ENCODE measurements around the gene STK24. TPM values are rescaled to one million over a fixed set of nuclear protein-coding genes. Genes with fewer than 3 reads are reported as not detected.

The STK24 gene
- total and polyA plus RNA-seq, 5 experiments from 2014 or later, result 22.7 to 121 (median 66.6) TPM

DNA sequence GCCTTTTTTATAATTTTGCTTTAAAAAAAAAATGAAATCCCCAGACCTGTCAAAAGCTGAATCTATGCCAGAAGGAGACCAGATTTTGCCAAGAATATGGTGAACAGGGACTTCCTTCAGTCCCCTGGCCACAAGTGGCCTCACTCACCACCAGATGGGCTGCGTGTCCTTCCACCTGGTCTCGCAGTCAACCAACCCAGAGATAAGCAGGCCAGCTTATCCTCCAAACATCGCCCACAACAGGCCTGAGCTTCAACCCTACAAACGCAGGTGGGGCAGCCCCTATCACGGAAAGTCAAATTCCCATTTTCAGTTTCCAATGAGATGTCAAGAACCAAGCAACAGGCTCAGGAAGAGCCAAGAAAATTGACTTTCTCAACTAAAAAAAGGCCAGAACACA, 30.5 kb downstream of the STK24 start:
- POLR2A ChIA-PET, result no interaction called here
- H3K27ac Mint-ChIP-seq, result peak overlapping the region in 4 of 10 donors; percentile 19 to 69 (median 46)
- DNase-seq (no peak), ATAC-seq (no peak)
- H3K4me1 Mint-ChIP-seq, result peaks cover 42 to 88% (median 86%) of the 10 kb centered on the region in 4 donors
- H3K4me3 Mint-ChIP-seq, result peak overlapping the region in 1 of 10 donors; percentile 8
- no peaks in the 10 kb centered on the region for H3K9me3 Mint-ChIP-seq
- peaks cover 8 to 25% (median 14%) of the 10 kb centered on the region in 3 donors for H3K36me3 Mint-ChIP-seq
- no peaks in the 10 kb centered on the region for H3K27me3 Mint-ChIP-seq

DNA sequence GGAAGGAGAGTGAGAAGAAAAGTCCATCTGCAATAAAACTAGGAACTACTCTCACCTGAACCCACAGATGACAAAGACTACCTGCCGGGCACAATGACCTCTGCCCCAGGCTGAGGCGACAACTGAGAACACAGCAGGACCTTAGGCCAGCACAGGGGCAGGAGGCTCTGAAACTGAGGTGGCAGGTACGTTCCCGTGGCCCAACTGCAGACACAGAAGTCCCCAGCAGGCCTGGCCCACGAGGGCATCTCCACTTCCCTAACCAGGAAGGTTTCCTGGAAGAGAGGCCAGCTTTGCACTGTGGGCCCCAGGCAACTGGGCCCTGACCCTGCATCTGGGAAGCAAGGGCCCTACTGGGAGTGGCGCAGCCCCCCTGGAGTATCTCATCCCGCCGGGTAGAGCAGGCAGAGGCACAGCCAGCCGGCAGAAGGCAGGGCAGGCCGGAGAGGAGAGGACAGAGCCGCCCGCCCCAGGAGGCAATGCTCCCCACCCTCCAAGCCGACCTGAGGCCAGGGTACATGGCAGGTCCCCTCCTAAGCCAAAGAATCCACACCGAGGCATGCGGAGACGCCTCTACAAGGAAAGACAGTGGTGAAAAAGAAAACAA, 32.7 kb downstream of the STK24 start:
- Mint-ChIP-seq H3K27me3 (no peaks in the 10 kb centered on the region), H3K9me3 (no peaks in the 10 kb centered on the region), H3K4me3 (peak overlapping the region; percentile 36 to 88 (median 80)), H3K27ac (peak overlapping the region in 7 of 10 donors; percentile 56 to 89 (median 81)), H3K4me1 (peaks cover 37 to 90% (median 86%) of the 10 kb centered on the region in 4 donors), H3K36me3 (peaks cover 0 to 9% (median 3%) of the 10 kb centered on the region in 3 donors)
- POLR2A ChIA-PET, result interaction anchor here (0.5 to 2.2 kb wide), 3 partner anchors 17 to 51 kb away, joined by 3 to 5 read pairs (median 3); no protein-coding TSS in a partner anchor
- no peak for ATAC-seq
- no peak for DNase-seq

DNA sequence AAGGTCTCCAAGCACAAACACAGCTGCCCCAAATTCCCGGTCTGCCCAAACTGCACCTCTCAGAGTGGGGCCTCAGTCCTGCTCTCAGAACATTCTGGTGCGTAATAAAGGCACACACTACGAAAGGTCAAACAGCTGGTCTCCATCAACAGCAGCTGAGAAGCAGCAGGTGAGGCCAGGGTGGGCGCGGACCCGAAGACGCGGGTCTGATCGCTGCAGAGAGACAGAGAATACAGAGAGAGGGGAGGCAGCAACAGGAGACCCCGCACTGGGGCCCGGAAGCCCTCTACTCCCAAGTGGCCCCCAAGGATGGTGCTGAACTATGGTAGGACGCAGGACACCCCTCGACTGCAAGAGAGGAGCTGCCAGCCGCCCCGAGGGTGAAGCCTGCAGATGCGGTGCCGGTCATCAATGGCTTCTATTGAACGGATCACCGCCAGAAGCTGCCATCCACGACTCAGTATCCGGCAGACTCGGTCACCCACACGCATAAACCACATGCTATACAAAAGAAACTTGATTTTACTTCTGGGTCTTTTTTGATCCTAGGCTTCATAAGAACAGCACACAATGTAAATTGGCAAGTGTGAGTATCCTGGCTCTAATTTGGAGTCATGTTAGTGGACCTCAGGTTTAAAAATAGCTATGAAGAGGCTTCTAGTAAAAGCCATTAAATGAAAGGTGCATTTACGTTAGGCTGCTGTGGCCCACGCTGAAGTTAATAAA, 33.4 kb downstream of the STK24 start:
- H3K4me3 Mint-ChIP-seq, result peak overlapping the region; percentile 70 to 88 (median 82)
- POLR2A ChIA-PET, result interaction anchor here (0.5 to 2.2 kb wide), 4 partner anchors 13 to 52 kb away, joined by 3 to 5 read pairs (median 4); no protein-coding TSS in a partner anchor
- DNase-seq, result no peak
- H3K27me3 Mint-ChIP-seq, result no peaks in the 10 kb centered on the region
- peaks cover 43 to 91% (median 88%) of the 10 kb centered on the region in 4 donors for H3K4me1 Mint-ChIP-seq
- H3K27ac Mint-ChIP-seq, result peak overlapping the region; percentile 66 to 91 (median 88)
- peaks cover 0 to 10% (median 6%) of the 10 kb centered on the region in 3 donors for H3K36me3 Mint-ChIP-seq
- H3K9me3 Mint-ChIP-seq, result no peaks in the 10 kb centered on the region
- peak; percentile 44 to 57 for ATAC-seq

DNA sequence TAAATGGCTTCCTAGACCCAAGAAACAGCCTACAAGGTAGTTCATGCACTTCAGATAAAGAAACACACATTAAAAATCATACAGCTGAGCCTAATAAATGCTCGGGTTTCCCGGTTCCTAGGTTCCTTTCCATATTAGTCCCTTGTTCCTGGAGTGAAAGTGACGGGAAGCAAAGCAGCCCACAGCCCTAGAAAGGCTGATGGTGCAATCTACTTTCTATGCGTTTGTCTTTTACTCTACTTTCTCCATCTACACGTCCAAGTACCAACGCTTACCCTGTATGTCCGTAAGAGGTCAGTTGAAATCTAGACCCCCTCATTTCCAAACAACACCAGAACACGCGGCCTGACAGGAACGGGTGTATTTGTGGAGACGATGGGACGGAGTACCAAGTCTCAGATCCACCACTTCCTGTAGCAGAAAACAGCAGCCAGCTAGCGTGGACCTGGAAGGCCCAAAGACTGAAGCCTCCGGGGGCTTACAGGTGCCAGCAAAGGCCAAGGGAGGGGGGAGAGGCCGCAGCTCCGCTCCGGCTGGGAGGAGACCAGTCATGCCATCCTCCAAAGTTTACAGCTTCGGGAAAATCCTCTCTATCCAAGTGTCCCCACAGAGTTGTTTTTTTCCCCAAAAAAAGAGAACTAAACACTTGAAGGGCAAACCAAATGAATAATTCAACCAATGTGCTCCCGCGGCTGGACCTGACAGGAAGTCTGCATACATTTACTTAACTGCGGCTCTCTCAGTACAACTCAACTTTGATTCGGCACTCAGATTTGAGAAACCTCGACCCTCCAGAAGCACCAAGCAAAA, 34.1 kb downstream of the STK24 start:
- ATAC-seq (peak; percentile 75 to 76), DNase-seq (peak in 2 of 10 donors; percentile 36 to 39)
- Mint-ChIP-seq H3K27me3 (no peaks in the 10 kb centered on the region), H3K4me1 (peaks cover 44 to 91% (median 88%) of the 10 kb centered on the region in 4 donors), H3K4me3 (peak overlapping the region; percentile 70 to 88 (median 82)), H3K27ac (peak overlapping the region; percentile 66 to 91 (median 88)), H3K9me3 (no peaks in the 10 kb centered on the region), H3K36me3 (peaks cover 0 to 6% (median 4%) of the 10 kb centered on the region in 3 donors)
- POLR2A ChIA-PET, result interaction anchor here (0.6 to 2.2 kb wide), 4 partner anchors 13 to 33 kb away, joined by 3 to 5 read pairs (median 4); no protein-coding TSS in a partner anchor

DNA sequence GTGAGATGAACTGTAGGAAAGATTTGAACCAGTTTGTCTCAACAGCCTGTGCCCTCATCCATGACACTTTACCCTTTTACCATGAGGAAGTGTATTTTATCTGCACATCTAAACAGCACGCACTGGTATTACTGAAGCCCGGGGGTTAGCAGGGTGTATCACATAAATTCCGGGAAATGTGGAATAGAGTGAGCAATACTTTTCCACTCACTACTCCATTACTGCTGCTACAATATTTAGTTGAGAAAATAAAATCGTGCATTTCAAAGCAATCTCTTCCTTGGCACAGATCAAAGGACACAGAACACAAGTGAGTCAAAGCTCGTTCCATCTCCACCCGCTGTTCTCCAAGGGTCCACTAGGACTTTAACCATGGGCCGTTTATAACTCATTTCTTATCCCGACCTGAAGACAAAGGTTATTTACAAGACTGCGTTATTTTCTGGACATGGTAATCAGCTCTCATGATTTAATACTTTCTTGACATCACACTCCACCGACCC, 35.2 kb downstream of the STK24 start:
- POLR2A ChIA-PET, result interaction anchor here (0.6 to 2.2 kb wide), 3 partner anchors 22 to 34 kb away, joined by 3 to 5 read pairs (median 4); no protein-coding TSS in a partner anchor
- Mint-ChIP-seq H3K36me3 (peaks cover 0 to 10% (median 3%) of the 10 kb centered on the region in 3 donors), H3K9me3 (no peaks in the 10 kb centered on the region), H3K27me3 (no peaks in the 10 kb centered on the region), H3K27ac (peak overlapping the region in 7 of 10 donors; percentile 19 to 89 (median 76)), H3K4me3 (peak overlapping the region in 9 of 10 donors; percentile 17 to 88 (median 78)), H3K4me1 (peaks cover 47 to 98% (median 94%) of the 10 kb centered on the region in 4 donors)
- ATAC-seq (peak in 1 of 2 donors; percentile 20), DNase-seq (no peak)

DNA sequence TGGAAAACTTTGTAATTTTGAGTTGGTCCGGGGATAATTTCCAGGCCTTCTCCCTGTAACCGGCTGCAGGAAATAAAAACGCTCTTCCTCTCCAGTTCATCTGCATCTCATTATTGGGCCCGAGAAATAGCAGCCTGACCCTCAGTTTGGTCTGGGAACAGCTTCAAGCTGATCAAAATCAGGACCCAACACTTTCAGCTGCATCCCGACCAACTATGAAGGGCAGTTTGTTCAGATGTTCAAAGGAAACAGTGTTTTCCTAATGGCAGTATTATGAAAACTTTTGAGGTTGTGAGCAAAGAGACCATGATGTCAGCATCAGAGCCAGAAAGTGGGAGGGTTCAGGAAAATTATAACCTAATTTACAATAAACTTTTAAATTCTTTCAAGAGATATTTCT, 35.7 kb downstream of the STK24 start:
- POLR2A ChIA-PET, result interaction anchor here (1.2 to 1.5 kb wide), 2 partner anchors 23 to 33 kb away, joined by 4 to 6 read pairs; no protein-coding TSS in a partner anchor
- Mint-ChIP-seq H3K27me3 (no peaks in the 10 kb centered on the region), H3K4me3 (peak overlapping the region in 5 of 10 donors; percentile 2 to 83 (median 29)), H3K4me1 (peaks cover 47 to 98% (median 94%) of the 10 kb centered on the region in 4 donors), H3K27ac (peak overlapping the region in 2 of 10 donors; percentile 19 to 62), H3K36me3 (peaks cover 0 to 14% (median 3%) of the 10 kb centered on the region in 3 donors), H3K9me3 (no peaks in the 10 kb centered on the region)
- DNase-seq, result no peak
- ATAC-seq, result no peak

DNA sequence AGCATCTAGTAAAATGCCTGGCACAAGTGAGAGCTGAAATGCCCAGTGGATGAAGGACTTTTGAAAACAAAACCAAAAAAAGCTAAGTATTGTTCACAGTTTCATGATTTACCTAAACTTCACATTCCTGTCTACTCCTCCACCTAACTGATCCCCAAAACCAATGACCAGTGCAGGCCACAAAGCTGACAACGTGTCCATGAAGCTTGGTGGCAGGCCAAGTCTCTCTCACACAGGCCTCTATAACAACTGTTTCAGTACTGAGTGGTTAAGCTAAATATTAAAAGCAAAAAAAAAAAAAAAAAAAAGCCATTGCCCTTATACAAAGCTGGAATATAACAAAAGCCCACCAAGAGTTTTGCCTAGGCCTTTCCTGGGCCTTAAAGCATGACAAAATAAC, 36.4 kb downstream of the STK24 start:
- Mint-ChIP-seq H3K27ac (peak overlapping the region in 3 of 10 donors; percentile 13 to 71 (median 35)), H3K9me3 (no peaks in the 10 kb centered on the region), H3K4me3 (peak overlapping the region in 1 of 10 donors; percentile 33), H3K36me3 (peaks cover 0 to 18% (median 3%) of the 10 kb centered on the region in 3 donors), H3K4me1 (peaks cover 49 to 98% (median 94%) of the 10 kb centered on the region in 4 donors), H3K27me3 (no peaks in the 10 kb centered on the region)
- POLR2A ChIA-PET, result interaction anchor here (0.7 to 1.2 kb wide), 4 partner anchors 18 to 1326 kb away, joined by 5 to 7 read pairs (median 6); no protein-coding TSS in a partner anchor
- DNase-seq (no peak), ATAC-seq (no peak)

DNA sequence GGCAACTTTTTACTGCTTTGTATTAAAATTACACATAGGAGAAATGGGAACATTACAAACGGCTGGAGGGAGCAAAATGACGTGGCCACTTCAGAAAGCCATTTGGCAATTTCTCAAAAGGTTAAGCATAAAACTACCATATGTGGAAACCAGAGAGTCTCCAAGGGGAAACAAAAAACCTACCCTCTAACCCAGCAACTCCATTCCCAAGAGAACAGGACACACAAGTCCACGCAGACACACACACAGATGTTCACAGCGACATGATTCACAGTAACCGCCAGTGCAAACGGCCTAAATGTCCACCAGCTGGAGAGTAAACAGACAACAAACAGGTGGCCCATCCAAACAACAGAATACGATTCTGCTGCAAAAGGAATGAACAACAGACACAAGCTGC, 37.2 kb downstream of the STK24 start:
- Mint-ChIP-seq H3K27ac (peak overlapping the region in 3 of 10 donors; percentile 62 to 71 (median 69)), H3K9me3 (no peaks in the 10 kb centered on the region), H3K4me3 (peak overlapping the region in 3 of 10 donors; percentile 20 to 62 (median 25)), H3K36me3 (peaks cover 0 to 24% (median 3%) of the 10 kb centered on the region in 3 donors), H3K4me1 (peaks cover 52 to 98% (median 95%) of the 10 kb centered on the region in 4 donors), H3K27me3 (no peaks in the 10 kb centered on the region)
- POLR2A ChIA-PET, result interaction anchor here (0.8 to 1.2 kb wide), 4 partner anchors 19 to 41 kb away, joined by 3 to 7 read pairs (median 6); no protein-coding TSS in a partner anchor
- ATAC-seq (no peak), DNase-seq (no peak)

DNA sequence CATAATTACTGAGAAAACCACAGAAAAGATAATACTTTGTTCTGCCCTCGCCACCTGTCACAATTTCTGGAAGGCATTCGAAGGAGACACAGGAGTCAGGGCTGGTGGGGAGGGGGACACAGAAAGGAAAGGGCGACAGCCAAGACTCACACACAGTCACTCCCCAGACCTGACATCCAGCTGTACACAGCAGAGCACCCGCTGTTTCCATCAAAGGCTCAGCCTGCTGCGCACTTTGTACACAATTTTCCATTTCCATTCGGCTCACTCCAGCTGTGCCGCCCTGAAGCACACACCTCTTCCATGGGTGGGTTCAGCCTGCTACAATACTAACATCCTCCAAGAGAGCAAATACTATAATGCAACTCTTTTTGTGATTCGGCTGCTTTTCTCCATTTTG, 38.0 kb downstream of the STK24 start:
- Mint-ChIP-seq H3K4me3 (peak overlapping the region in 8 of 10 donors; percentile 0 to 79 (median 47)), H3K27me3 (no peaks in the 10 kb centered on the region), H3K4me1 (peaks cover 52 to 98% (median 95%) of the 10 kb centered on the region in 4 donors), H3K36me3 (peaks cover 0 to 28% (median 3%) of the 10 kb centered on the region in 3 donors), H3K9me3 (no peaks in the 10 kb centered on the region), H3K27ac (peak overlapping the region in 7 of 10 donors; percentile 20 to 77 (median 69))
- POLR2A ChIA-PET, result no interaction called here
- DNase-seq (no peak), ATAC-seq (no peak)

DNA sequence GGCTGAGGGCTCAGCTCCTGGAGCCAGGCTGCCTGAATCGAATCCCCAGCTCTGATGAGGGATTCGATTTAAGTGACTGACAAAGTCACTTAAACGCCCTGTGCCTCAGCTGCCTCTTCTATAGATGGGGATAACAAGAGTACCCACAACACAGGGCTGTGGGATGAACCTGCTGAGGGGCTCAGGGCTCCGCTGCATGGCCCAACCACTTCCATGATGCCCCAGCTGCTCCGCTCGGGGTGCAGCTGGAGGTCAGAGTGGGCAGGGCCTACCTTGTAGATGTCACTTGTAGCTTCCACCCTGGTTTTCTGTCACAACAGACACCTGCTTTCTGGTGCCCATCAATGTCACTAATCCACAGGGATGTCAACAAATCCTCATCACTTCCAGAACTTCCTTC, 39.2 kb downstream of the STK24 start:
- no peaks in the 10 kb centered on the region for H3K27me3 Mint-ChIP-seq
- peaks cover 0 to 31% (median 3%) of the 10 kb centered on the region in 3 donors for H3K36me3 Mint-ChIP-seq
- no peaks in the 10 kb centered on the region for H3K9me3 Mint-ChIP-seq
- H3K27ac Mint-ChIP-seq, result peak overlapping the region in 9 of 10 donors; percentile 15 to 77 (median 58)
- H3K4me1 Mint-ChIP-seq, result peaks cover 46 to 94% (median 91%) of the 10 kb centered on the region in 4 donors
- DNase-seq (peak in 4 of 10 donors; percentile 15 to 42 (median 24)), ATAC-seq (peak; percentile 56 to 89)
- H3K4me3 Mint-ChIP-seq, result peak overlapping the region in 6 of 10 donors; percentile 7 to 54 (median 48)
- POLR2A ChIA-PET, result no interaction called here

DNA sequence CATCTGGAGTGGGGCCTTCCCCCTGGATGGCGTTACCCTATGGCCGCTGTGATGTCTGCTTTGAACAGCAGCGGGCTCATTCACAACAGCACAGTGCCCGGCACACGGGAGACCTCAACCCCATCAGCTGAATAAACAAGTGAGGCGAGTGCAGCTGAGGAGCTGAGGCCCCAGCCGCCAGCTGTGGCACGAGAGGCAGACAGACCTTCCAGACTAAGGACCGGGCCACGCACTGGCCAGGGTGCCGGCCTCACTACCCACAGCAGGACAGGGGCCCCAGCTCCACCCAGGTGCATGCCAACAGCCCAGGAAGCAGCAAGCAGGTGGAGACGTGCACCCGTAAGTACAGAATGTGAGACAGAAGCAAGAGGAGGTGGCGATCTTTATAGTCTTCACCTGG, 39.6 kb downstream of the STK24 start:
- no peaks in the 10 kb centered on the region for H3K9me3 Mint-ChIP-seq
- H3K36me3 Mint-ChIP-seq, result peaks cover 0 to 31% (median 3%) of the 10 kb centered on the region in 3 donors
- DNase-seq (no peak), ATAC-seq (peak in 1 of 2 donors; percentile 5)
- peaks cover 45 to 94% (median 91%) of the 10 kb centered on the region in 4 donors for H3K4me1 Mint-ChIP-seq
- no peaks in the 10 kb centered on the region for H3K27me3 Mint-ChIP-seq
- POLR2A ChIA-PET, result no interaction called here
- peak overlapping the region in 8 of 10 donors; percentile 15 to 90 (median 60) for H3K27ac Mint-ChIP-seq
- peak overlapping the region in 6 of 10 donors; percentile 26 to 66 (median 48) for H3K4me3 Mint-ChIP-seq

Measured in naive thymus-derived CD8-positive, alpha-beta T cell (primary cell).